Lung (tissue), 12 donors: Measurements from ENCODE around the gene RIOX2. TPM values are rescaled to one million over a fixed set of nuclear protein-coding genes. Genes with fewer than 3 reads are reported as not detected.
"Not testable (repeated sequence)": the region's sequence is repeated elsewhere in the genome, so short reads cannot be mapped to it uniquely, and the experiment has no call there.

Source experiments
- ATAC-seq: fragments of 200-7000 bp; cut with Tn5 transposase; one replicate; pipeline ENCODE4 v1.9.1; 2020; ENCODE audit warnings: moderate number of reproducible peaks; ENCODE audit not compliant: insufficient read depth, low FRiP score
- DNase-seq, 3 donors: peaks; one replicate each; pipeline ENCODE4 v3.0.0-alpha.2; 2013 to 2017
- H3K27ac ChIP-seq, 2 donors: one replicate each; pipeline ENCODE4 v1.5.1; 2013; ENCODE audit warnings: mild to moderate bottlenecking in 2 of 2, moderate library complexity in 2 of 2, control low read depth in 1 of 2, inconsistent platforms in 1 of 2, low read depth in 1 of 2, low read length in 1 of 2
- H3K27me3 ChIP-seq, 3 donors: one replicate each; pipeline ENCODE4 v1.5.1; 2013; ENCODE audit warnings: low read length in 2 of 3; ENCODE audit not compliant: control insufficient read depth in 3 of 3, insufficient read depth in 3 of 3
- H3K36me3 ChIP-seq, 4 donors: one replicate each; pipeline ENCODE4 v1.5.1; 2013; ENCODE audit warnings: low read length in 4 of 4, mild to moderate bottlenecking in 1 of 4, moderate library complexity in 1 of 4; ENCODE audit not compliant: control insufficient read depth in 4 of 4, insufficient read depth in 4 of 4
- H3K4me1 ChIP-seq, 5 donors: one replicate each; pipeline ENCODE4 v1.5.1; 2013; ENCODE audit warnings: low read length in 5 of 5, mild to moderate bottlenecking in 2 of 5, moderate library complexity in 1 of 5; ENCODE audit not compliant: control insufficient read depth in 5 of 5, insufficient read depth in 5 of 5
- H3K4me3 ChIP-seq: one replicate; pipeline ENCODE4 v1.5.1; 2013; ENCODE audit warnings: mild to moderate bottlenecking, control low read depth, moderate library complexity
- H3K9ac ChIP-seq, 2 donors: one replicate each; pipeline ENCODE4 v1.5.1; 2013; ENCODE audit warnings: low read length in 2 of 2, control low read depth in 1 of 2; ENCODE audit not compliant: insufficient read depth in 1 of 2
- H3K9me3 ChIP-seq, 4 donors: one replicate each; pipeline ENCODE4 v1.5.1; 2013; ENCODE audit warnings: low read length in 3 of 4, mild to moderate bottlenecking in 1 of 4, moderate library complexity in 1 of 4; ENCODE audit not compliant: control insufficient read depth in 4 of 4, insufficient read depth in 3 of 4
- CTCF ChIP-seq: IDR thresholded peaks from 2 replicates; pipeline ENCODE4 v1.5.1; 2012; ENCODE audit warnings: mild to moderate bottlenecking; ENCODE audit errors: control extremely low read depth, extremely low read depth
- WGBS, 2 donors: extraction: QIAGEN DNeasy Blood & Tissue Kit; methylation state at CpG; one replicate each; pipeline ENCODE4 v1.1.7; 2013; 5-methylcytosine and 5-hydroxymethylcytosine counted together
- polyA plus RNA-seq, 2 donors: library from polyadenylated mRNA; stranded (reverse); fragments of 200-250 nt; gene quantifications; one replicate each; pipeline ENCODE4 v1.2.1, GENCODE V29; 2013
- total RNA-seq, 2 donors: library from RNA; depleted of rRNA in 1 of 2; stranded (reverse); fragments of >200 nt in 1 of 2; gene quantifications; one replicate each; pipeline ENCODE4 v1.2.1, GENCODE V29; 2014 to 2021
- donor health status: control.
- donor health status: control.
- donor health status: Bipolar disorder and iron deficiency.
- donor health status: healthy.
- donor health status: DM: yes; HTN: yes; CAD: no.

Gene RIOX2
- total and polyA plus RNA-seq, 4 donors, result 16.3 to 41.3 (median 22.2) TPM

- H3K27me3 ChIP-seq, result no peaks in the 10 kb centered on the region
- H3K27ac ChIP-seq, result no peak overlapping the region
- peaks cover 2 to 39% (median 11%) of the 10 kb centered on the region in 5 donors for H3K4me1 ChIP-seq
- H3K36me3 ChIP-seq, result no peaks in the 10 kb centered on the region
- DNase-seq (no peak), ATAC-seq (no peak)
- 81 to 90% methylated on average over 2 of the region's 2 CpGs for WGBS, 2 donors
- H3K9ac ChIP-seq, result no peak overlapping the region
- H3K9me3 ChIP-seq, result no peaks in the 10 kb centered on the region
- no peak overlapping the region for H3K4me3 ChIP-seq
- TF ChIP-seq CTCF, result no peak
These were observed 42.0 kb upstream of the RIOX2 start for GRCh38 chr3:98014268-98014585.

DNA sequence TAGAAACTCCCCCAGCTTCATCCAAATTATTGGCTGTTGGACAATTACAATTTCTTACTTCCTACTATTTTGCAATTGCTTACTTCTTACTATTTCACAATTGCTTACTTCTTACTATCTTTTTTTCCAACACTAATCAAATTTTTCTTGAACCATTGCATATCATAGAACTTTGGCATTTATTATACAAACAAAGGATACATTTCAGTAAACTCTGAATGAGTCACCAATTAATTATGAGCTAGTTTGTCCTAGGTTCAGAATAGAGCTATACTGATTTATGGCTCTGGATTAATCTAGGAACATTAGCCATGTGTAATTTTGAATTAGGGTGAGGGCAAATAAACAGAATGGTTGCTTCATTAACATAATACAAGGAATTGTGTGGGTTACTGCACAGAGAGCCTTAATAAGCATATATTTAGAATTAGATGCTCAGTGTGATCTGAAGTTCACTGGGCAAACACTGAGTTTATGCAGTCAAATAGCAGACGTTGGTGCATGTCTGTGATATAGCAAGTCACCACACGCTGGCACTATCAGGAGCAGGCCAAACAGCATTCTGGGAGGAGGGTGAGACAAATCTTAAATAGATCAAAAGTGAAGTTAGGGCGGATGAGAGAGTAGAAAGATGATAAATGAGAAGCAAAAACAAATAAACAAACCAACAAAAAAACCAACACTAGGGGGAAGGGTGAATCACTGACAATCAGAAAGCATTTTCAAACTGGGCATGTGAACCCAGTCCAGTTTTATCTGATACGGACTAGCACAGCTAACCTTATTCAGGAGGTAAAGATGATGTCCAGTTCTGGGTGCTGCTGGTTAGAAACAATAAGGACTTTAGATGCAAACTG lies 41.4 kb upstream of the RIOX2 start:
- H3K4me3 ChIP-seq, result no peak overlapping the region
- no peaks in the 10 kb centered on the region for H3K27me3 ChIP-seq
- no peak overlapping the region for H3K27ac ChIP-seq
- H3K36me3 ChIP-seq, result no peaks in the 10 kb centered on the region
- TF ChIP-seq CTCF, result no peak
- ATAC-seq, result peak; percentile 39
- no peaks in the 10 kb centered on the region for H3K9me3 ChIP-seq
- DNase-seq, result peak in 2 of 3 donors; percentile 87
- peaks cover 2 to 42% (median 11%) of the 10 kb centered on the region in 5 donors for H3K4me1 ChIP-seq
- H3K9ac ChIP-seq, result peak overlapping the region in 1 of 2 donors; percentile 30
- 48 to 72% methylated on average over 4 of the region's 4 CpGs for WGBS, 2 donors

DNA sequence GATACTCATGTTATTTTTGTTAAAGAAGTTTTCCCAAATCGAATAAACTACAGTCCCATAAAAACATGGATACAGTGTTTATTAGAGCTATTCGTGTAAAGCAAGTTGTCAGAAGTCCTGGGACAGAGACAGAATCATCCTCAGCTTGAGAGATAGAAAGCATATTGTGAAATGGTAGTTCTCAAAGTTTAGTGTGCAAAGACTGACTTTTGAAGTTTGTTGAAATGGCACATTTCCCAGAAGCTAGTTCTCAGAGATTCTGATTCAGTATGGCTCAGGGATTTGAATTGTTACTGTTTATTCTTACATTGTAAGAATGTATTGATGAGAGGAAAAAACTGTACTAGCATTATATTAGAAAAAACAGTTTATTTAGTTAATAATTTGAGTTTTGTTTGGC lies 40.7 kb upstream of the RIOX2 start:
- H3K4me3 ChIP-seq, result no peak overlapping the region
- 59 to 81% methylated on average over 2 of the region's 2 CpGs for WGBS, 2 donors
- DNase-seq, result peak in 1 of 3 donors; percentile 93
- H3K27me3 ChIP-seq, result no peaks in the 10 kb centered on the region
- H3K9ac ChIP-seq, result no peak overlapping the region
- H3K27ac ChIP-seq, result no peak overlapping the region
- H3K9me3 ChIP-seq, result no peaks in the 10 kb centered on the region
- ATAC-seq, result peak; percentile 9
- peaks cover 2 to 42% (median 11%) of the 10 kb centered on the region in 5 donors for H3K4me1 ChIP-seq
- no peak for TF ChIP-seq CTCF
- no peaks in the 10 kb centered on the region for H3K36me3 ChIP-seq

DNA sequence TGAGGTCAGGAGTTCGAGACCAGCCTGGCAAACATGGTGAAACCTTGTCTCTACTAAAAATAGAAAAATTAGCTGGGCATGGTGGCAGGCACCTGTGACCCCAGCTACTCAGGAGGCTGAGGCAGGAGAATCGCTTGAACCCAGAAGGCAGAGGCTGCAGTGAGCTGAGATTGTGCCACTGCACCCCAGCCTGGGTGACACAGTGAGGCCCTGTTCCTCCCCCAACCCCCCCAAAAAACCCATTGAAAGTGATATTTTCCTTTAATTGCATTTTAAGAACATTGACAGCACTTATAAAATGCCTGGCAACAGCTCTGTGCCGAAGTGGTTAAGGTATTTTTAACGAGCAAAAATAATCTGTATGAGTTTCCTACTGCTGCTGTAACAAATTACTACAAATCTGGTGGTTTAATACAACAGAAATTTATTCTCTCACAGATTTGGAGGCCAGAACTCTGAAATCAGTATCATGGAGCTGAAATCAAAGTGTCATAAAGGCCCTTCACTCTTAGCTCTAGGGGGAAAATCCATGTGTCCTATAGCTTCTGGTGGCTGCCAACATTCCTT lies 38.7 kb upstream of the RIOX2 start:
- 94 to 95% methylated on average over 4 of the region's 4 CpGs for WGBS, 2 donors

More for the DNA sequence above, 38.7 kb upstream of the RIOX2 start:
- H3K27me3 ChIP-seq, H3K4me3 ChIP-seq, H3K9ac ChIP-seq, H3K36me3 ChIP-seq, DNase-seq, H3K9me3 ChIP-seq, ATAC-seq, H3K27ac ChIP-seq: not testable (repeated sequence)
- peaks cover 2 to 42% (median 11%) of the 10 kb centered on the region in 5 donors for H3K4me1 ChIP-seq
